NCI-H2107 (cell line): ENCODE results near the gene PRSS33.

Experiments used
- DNase-seq: peaks from one replicate; lab custom pipeline; 2025; lab: John Stamatoyannopoulos, UW

Gene PRSS33

DNA sequence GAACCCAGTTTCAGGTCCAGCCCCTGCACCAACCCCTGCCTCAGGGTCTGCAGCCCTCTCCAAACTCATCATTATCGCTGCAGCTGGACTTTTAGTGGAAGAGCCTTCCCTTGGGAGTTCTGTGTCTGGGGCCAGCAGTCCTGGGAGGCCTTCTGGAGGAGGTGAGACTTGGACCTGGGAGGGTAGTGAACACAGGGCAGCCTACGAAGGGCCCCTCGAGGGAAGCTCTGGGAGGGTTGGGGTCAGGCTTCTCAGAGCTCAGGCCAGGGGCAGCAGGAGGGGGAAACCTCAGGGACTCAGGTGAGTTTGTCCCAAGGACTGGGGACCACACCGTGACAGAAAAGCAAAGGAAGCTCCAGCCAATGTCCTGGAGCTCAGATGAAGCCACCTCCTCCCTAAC lies 46.2 kb downstream of the PRSS33 start:
- no peak for DNase-seq

DNA sequence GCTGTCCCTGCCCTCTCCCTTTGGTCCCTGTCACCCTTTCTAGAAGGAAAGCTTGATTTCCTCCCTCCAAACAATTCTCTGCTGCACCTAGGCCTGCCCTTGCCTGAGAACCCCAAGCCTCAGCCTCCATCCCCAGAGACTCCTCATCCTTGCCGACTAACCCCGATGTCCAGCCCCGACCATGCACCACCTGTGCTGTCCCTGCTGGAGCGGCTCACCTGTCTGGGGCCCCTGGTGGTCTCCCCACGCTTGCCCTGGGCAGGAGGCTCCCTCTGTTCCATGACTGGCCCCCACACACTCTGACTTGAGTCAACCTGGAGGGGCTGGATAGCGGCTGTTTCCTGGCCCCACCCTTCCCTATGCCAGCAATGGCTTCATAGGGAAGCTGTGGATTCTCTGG lies 46.9 kb downstream of the PRSS33 start:
- DNase-seq = no peak

DNA sequence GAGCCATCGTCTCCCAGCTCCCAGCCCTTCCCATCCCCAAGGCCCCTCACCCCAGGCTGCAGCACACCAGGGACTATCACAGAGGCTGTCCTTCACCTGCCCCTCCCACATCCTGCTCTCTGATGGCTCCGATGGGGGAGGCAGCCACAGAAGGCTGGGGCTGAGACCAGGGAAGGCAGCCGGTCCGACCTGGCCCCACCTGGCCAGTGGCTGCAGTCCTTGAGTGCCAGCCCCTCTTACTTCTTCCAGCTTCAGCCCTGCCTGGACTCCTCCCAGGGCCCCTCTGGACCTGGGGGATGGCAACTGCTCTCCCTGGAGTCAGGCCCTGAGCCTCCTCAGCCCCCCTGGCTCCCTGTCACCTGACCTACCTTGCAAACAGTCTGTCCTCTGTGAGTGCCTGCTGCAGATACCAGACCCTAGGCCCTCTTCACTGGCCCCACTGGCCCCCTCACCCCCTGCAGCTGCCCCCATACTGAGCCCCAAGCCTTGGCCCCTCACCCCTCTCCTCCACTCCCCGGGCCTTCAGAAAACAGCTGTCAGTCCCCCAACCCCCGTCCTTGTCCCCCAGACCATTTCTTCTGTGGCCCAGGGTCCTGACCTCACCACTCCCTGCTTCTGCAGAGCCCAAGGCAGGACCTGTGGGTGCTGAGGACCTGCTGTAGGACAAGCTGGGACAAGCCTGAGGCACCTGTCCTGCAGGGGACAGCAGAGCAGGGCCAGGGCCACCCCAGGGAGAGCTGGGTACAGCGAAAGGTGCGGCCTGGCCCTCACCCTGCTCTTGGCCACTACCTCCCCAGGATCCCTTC lies 47.5 kb downstream of the PRSS33 start:
- DNase-seq = no peak

DNA sequence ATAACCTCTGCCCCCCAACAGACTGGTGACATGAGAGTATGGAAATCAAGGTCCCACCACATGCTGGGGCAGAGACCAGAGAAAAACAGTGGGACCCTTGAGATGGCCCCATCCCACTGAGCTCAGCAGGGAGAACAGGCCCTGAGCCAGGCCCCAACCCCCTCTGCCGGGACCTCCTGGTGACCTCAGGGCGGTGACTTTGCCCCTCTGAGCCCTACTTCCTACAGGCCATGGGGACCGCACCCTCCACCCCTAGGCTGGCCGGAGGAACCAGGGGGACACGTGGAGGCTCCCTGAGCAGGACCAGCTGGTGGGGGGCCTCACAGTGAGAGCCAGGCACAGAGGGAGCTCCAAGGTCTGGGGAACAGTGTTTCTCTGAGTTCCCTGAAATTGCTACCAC lies 48.7 kb downstream of the PRSS33 start:
- DNase-seq = no peak

DNA sequence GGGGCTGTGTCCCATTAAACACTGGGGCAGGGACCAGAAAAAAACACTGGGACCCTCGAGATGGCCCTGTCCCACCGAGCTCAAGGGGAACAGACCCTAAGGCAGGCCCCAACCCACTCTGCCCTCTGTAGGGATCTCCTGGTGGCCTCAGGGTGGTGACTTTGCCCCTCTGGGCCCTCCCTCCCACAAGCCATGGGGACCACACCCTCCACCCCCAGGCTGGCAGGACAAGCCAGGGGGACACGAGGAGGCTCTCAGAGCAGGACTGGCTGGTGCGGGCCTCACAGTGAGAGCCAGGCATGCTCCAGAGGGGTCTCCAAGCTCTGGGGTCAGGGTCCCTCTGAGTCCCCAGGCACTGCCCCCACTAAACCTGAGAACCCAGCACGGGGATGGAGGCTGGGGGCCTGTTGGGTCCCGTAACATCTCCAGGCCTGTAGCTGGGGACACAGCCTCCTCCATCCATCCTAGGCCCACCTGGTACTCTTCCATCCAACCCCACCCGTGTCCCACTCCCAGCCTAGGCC lies 49.4 kb downstream of the PRSS33 start:
- no peak for DNase-seq

DNA sequence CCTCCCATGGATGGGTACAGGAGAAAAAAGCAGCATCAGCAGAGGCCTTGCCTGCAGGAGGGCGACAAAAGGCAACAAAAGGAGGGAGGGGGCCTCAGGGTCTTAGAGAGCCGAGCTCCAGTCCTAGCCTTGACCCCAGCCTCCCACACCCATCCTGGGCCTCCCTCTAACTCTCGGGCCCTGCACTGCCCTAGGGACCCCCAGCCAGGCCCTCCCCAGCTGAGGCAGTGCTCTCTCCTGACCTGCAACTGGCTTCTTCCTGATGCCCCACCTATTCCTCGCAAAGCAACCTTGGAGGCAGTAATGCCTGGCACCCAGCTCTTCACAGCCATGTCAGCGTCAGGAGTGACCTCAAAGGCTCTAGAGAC lies 50.1 kb downstream of the PRSS33 start:
- DNase-seq = no peak

DNA sequence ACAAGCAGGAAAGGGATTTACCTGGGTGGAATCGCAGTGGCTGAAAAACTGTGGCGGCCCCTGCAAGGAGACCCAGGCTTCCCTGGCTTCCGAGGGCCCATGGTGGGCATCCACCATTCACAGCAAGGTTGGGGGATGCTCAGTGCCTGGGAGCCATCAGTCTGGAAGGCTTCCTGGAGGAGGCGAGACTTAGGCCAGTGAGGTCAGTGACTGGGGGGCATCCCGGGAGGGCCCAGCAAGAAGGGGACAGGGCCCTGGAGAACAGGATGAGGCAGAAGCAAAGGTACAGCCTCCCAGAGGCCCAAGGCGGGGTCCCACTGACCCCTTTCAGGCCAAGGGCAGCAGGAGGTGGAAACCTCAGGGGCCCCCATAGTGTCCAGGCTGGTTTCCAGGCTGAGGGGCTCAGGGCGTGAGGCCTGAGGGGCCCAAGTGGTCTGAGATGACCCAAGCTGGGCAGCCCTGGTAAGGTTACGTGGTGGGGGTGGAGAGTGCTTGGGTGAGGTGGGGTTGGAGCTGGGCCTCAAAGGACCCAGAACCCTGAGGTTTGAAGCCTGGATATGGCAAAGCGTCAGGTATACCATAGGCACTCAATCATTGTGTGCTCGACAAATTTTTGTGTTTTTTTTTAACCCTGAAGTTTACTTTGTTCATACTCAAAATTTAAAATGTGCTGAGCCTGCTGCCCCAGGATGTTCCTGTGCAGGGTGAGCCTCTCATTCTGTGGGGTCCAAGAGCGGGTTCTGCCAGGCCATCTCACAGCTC lies 50.7 kb downstream of the PRSS33 start:
- DNase-seq = no peak

DNA sequence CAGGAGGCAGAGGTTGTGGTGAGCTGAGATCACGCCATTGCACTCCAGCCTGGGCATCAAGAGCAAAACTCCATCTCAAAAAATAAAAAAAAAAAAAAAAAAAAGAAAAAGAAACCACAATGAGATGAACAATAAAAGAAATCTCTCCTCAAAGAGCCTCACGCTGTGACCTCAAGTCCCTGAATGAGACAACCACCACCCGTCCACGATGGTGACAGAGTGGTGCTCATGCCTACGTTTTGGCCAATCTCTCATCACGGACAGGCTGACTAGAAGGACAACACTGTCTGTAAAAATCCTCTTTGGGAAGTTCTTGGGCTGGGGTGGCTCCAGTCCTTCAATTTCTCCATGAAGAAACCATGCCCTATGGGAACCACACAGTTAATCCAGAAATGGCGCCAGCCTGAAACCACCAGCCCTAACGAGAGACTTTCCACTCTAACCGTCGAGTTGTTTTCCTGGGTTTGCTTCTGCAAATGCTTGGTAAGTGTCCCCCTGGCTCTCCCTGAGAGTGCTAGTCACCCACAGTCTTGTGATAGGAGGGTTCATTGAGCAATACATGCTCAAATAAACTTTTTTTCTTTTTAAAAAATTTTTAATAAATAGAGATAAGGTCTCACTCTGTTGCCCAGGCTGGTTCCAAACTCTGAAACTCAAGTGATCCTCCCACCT lies 52.4 kb downstream of the PRSS33 start:
- DNase-seq = no peak
